ENCODE data around the gene PIGR.
"Not testable (repeated sequence)": the region's sequence is repeated elsewhere in the genome, so short reads cannot be mapped to it uniquely, and the experiment has no call there.

PIGR gene

GRCh38 chr1:206931709-206932108, 14.6 kb downstream of the PIGR start:
- DNase-seq: no peak

GRCh38 chr1:206930210-206930798, 16.0 kb downstream of the PIGR start:
- no peak for DNase-seq

DNA sequence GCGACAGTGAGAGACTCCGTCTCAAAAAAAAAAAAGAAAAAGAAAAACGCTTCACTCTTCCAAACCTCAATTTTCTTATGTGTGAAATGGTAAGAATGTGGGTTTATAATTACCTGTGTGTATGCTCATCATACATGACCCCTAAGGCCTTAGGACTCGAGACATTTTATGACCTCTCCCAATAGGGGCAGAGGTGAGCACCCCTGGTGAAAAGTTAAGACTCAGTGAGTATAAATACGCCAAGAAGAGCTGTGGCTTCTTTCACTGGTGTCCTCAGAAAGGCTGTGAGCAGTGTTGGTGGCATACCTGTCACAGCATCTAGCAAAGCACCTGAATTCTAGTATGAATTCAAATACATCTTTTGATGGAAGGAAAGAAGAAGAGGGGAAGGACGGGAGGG, 16.7 kb downstream of the PIGR start:
- no peak for DNase-seq

DNA sequence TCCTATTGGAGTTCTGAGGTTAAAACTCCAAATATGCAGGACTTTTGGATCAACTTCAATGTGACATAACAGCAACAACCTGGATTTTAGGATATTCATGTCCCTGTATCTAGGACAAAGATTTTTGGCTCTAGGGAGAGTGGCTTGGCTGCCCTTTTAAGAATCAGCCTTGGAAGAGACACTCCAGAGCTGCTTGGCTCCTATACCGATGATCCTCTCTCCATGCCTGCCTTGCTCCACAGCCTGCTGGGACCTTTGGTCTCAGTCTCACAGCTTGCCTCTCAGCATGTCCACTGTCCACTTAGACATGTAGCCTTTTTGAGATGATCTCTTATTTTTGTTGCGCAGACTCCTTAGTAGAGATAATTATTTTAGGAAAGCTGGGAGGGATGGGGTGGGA, 20.0 kb downstream of the PIGR start:
- DNase-seq: no peak

- DNase-seq: no peak
These were observed 21.0 kb downstream of the PIGR start for GRCh38 chr1:206925106-206925736.

DNA sequence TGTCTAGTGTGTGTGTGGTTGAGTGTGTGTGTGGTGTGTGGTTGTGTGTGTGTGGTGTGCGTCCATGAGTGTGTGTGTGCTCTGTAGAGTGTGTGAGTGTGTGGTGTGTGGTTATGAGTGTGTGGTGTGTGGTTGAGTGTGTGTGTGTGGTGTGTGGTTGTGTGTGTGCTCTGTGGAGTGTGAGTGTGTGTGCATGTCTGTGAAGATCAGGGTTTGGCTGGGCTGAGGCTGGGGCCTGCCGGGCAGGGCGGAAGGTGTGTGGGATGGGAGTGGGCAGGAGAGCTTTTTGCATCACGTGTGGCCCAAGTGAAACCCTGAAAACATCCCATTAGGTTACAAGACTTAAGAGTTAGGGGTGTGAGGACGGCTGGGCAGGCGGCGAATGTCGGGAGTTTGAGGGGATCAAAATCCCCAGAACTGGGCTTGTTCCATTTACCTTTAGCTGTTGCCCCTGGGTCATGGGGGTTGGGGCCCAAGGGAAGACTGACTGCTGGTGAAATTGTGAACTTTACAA, 21.6 kb downstream of the PIGR start:
- DNase-seq: no peak

- DNase-seq: not testable (repeated sequence)
These were observed 22.2 kb downstream of the PIGR start for GRCh38 chr1:206923961-206924557.

GRCh38 chr1:206923009-206923960, 23.0 kb downstream of the PIGR start:
- DNase-seq: peak; percentile 73

GRCh38 chr1:206922524-206922923, 23.7 kb downstream of the PIGR start:
- no peak for DNase-seq

DNA sequence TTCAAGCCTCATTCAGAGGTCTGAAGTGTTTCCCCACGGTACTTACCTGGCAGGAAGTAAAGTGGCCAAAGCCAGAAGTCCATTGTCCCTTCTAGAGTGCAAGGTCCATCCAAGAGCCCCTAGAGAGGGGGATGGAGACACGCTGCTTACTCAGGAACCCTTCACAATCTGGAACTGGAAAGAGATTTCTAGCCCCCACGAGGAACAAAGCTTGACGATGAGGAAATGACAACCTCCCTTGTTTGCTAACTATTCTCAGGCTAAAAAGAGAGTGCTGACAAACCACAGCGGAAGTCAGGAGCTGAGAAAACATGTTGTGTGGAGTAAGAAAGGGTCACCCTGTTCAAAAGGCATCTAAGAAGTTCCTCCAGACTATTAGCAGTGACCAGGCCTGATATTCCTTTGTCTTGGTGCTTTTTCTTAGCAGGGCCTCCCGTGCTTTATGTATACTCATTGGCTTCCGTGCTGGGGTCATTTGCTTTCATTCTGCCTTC, 24.4 kb downstream of the PIGR start, which contains the start of gene FCMR:
TSS of gene FCMR (minus strand) at position 170 of the 494 bp plus-strand sequence. CDS start at position 83, 87 bp downstream.
- no peak for DNase-seq

GRCh38 chr1:206918076-206918475, 28.2 kb downstream of the PIGR start:
- DNase-seq: no peak

DNA sequence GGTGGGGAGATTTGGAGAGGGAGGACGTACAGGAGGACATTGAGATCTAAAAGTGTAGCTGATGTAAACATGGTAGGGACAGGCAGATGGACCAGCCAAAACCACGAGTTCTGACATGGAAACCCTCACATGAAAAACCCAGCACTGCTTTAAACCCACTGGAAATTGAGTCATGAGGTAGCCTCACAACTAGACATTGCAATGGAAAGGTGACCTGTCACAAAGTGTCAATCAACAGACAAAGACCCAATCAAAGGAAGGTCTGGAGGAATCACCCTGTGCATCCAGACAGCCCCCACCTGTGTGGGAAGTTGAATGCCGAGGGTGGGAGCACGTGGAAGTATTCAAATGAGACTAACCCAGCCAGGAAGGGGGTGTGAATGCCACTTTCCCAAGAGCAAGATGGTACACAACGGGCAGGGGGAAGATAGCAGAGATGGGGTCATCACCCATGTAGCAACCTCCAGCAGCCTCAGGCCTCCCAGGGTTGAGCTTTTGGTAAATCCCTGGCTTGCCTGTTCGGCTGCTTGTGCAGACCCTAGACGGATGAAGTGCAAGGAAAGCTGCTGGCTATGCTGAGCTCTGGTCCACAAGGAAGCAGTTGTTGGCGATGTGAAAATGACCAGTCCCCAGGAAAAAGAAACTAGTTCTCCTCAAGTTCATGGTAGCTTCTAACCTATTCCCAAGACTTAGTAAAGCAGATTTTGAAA, 30.1 kb downstream of the PIGR start:
- DNase-seq: no peak

- no peak for DNase-seq
These were observed 31.1 kb downstream of the PIGR start for GRCh38 chr1:206915030-206915735.

DNA sequence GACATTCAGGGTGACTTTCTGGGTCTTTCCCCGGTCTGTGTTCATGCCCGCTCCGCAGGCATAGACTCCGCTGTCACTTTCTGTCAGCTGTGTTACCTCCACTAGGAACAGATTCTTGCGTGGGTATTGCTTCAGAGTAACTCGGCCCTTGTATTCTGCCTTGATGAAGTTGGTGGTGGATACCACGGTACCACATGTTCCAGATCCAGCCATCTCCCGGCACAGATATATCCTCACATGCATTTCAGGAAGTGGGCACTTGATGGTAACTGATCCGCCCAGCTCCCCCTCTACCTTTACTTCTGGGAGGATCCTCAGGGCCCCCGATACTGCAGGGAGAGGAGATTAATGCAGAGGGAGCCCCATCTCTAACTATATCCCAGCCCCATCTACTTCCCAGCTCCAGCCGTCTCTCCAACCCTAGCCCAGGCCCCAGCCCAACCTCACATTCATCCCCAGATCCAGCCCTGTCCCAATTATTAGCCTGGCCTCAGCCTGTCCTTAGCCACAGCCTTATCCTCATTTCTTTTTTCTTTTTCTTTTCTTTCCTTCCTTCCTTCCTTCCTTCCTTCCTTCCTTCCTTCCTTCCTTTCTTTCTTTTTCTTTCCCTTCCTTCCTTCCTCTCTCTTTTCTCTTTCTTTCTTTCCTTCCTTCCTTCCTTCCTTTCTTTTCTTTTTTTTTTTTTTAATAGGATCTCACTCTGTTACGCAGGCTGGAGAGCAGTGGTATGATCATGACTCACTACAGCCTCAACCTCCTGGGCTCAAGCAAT, 32.3 kb downstream of the PIGR start:
- DNase-seq: no peak

DNA sequence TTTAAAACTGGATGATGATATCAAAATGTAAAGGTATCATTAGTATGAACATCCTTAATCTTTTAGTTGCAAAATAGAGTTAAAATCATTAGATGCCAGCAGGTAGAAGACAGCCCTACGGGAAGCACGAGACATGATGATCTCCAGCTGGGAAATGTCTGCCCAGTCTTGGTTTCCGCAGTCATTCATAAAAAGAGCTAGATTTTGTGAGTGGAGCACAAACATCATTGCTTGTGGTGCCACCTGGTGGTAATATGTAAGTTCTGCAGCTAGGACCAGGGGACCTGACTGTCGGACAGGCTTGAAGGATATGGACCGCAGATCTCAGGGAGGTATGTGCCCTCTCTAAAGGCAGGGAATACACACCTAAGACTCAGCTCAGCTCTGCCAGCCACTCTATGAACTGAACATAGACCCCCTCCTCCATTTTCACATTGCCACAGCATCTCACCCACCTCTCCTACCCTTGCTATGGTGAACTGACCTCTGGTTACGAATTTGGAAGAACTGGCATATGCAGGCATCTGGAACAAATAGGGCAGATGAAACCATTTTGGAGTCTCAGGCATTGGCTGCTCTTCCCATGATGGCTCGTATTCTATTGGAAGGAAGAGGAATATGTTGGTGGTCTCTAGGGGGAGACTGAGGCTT, 33.7 kb downstream of the PIGR start:
- DNase-seq: peak; percentile 57

GRCh38 chr1:206911064-206911663, 35.1 kb downstream of the PIGR start:
- no peak for DNase-seq

GRCh38 chr1:206909883-206910318, 36.4 kb downstream of the PIGR start:
- no peak for DNase-seq

- peak; percentile 57 for DNase-seq
These were observed 36.9 kb downstream of the PIGR start for GRCh38 chr1:206909161-206909882.

- no peak for DNase-seq
These were observed 38.2 kb downstream of the PIGR start for GRCh38 chr1:206908038-206908437.

All from activated naive CD4-positive, alpha-beta T cell treated with anti-CD3 and anti-CD28 coated beads, Interleukin-2, amount 50 U/mL, for 16 hours (primary cell).